IMR-90 (cell line): ENCODE results near the gene CERS1.

ENCODE experiments used
- BHLHE40 ChIP-seq: fragments of 150-350 bp; IDR thresholded peaks from 2 replicates; pipeline ENCODE4 v1.6.1; 2016; ENCODE audit warnings: mild to moderate bottlenecking, low read depth, low read length
- CEBPB ChIP-seq: IDR thresholded peaks from 2 replicates; pipeline ENCODE4 v1.6.1; 2012; ENCODE audit warnings: low read depth, low read length, improper control_type of control experiment
- CHD1 ChIP-seq: IDR thresholded peaks from 2 replicates; pipeline ENCODE4 v1.6.1; 2012; ENCODE audit warnings: low read depth, low read length, improper control_type of control experiment
- FOS ChIP-seq: fragments of 150-350 bp; IDR thresholded peaks from 2 replicates; pipeline ENCODE4 v1.6.1; 2016; ENCODE audit warnings: low read depth, low read length
- MAFK ChIP-seq: IDR thresholded peaks from 2 replicates; pipeline ENCODE4 v1.6.1; 2012; ENCODE audit warnings: low read depth, low read length, improper control_type of control experiment
- MAZ ChIP-seq: IDR thresholded peaks from 2 replicates; pipeline ENCODE4 v1.6.1; 2012; ENCODE audit warnings: low read depth, mild to moderate bottlenecking, low read length, improper control_type of control experiment, moderate library complexity, borderline replicate concordance
- MXI1 ChIP-seq: IDR thresholded peaks from 2 replicates; pipeline ENCODE4 v1.6.1; 2012; ENCODE audit warnings: low read depth, mild to moderate bottlenecking, low read length, moderate library complexity, borderline replicate concordance
- NFE2L2 ChIP-seq: fragments of 150-350 bp; IDR thresholded peaks from 2 replicates; pipeline ENCODE4 v1.6.1; 2016; ENCODE audit warnings: low read depth, mild to moderate bottlenecking, low read length
- POLR2A ChIP-seq: IDR thresholded peaks from 2 replicates; pipeline ENCODE4 v1.6.1; 2012; ENCODE audit warnings: mild to moderate bottlenecking, low read depth, low read length
- RAD21 ChIP-seq: IDR thresholded peaks from 2 replicates; pipeline ENCODE4 v1.6.1; 2012; ENCODE audit warnings: low read length, improper control_type of control experiment
- RCOR1 ChIP-seq: IDR thresholded peaks from 2 replicates; pipeline ENCODE4 v1.6.1; 2012; ENCODE audit warnings: mild to moderate bottlenecking, low read length, improper control_type of control experiment; ENCODE audit not compliant: insufficient replicate concordance
- RFX5 ChIP-seq: IDR thresholded peaks from 2 replicates; pipeline ENCODE4 v1.8.0; 2012; ENCODE audit warnings: low read depth, mild to moderate bottlenecking, low read length, moderate library complexity
- TF ChIP-seq, protein P1 (sequence below): conservative IDR thresholded peaks from 2 replicates; pipeline ENCODE4 v1.5.1; 2012; ENCODE audit warnings: mild to moderate bottlenecking, low read depth, low read length, improper control_type of control experiment
- TF ChIP-seq, protein P2 (sequence below): fragments of 150-350 bp; IDR thresholded peaks from 2 replicates; pipeline ENCODE4 v1.6.1; 2017; ENCODE audit warnings: mild to moderate bottlenecking, antibody characterized with exemption, low read length, low read depth

DNA sequence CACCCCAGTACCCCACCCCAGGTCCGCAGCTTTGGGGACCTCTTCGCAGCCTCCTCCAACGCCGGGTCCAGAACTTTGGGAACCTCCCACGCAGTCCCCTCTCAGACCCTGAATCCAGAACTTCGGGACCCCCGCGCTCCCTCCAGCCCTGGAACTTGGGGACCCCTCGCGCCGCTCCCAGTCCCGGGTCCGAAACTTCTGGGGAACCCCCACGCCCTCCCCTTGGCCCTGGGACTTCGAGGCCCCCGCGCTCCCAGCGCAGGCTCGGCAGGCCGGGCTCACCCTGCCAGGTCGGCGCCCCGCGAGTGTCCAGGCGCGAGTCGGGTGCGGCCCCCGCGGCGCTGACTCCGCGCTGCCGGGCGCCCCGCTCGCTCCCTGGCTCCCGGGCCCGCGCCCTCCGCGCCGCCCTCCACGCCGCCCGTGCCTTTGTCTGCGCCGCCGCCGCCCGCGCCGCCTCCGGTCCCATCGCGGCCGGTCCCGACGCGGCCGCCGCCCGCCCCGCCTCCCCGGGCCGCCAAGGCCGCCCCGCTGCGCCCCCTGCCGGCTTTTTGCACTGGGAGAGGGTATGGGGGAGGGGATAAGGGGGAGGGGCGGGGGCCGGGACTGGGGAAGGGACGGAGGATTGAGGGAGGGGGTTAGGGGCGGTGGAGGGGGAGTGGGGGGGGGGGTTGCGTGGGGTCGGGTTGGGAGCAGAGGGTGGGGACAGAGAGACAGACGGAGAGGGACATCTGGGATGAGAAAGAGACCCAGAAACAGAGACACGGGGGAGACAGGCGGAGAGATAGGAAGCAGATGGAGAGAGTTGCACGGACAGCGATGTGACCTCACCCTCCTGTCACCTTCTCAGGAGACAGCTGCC lies 45.0 kb upstream of the CERS1 start, which contains the start of gene HOMER3:
- TF ChIP-seq POLR2A (peak; percentile 51; the same call in 1 of the 2 replicates), BHLHE40 (no peak), CEBPB (no peak), MAFK (no peak), RCOR1 (no peak), RAD21 (peak; percentile 7; the same call in 1 of the 2 replicates), RFX5 (no peak), MXI1 (no peak), MAZ (peak; percentile 52; the same call in 1 of the 2 replicates), NFE2L2 (no peak), FOS (no peak), CHD1 (no peak)
- TF ChIP-seq, protein P1, sequence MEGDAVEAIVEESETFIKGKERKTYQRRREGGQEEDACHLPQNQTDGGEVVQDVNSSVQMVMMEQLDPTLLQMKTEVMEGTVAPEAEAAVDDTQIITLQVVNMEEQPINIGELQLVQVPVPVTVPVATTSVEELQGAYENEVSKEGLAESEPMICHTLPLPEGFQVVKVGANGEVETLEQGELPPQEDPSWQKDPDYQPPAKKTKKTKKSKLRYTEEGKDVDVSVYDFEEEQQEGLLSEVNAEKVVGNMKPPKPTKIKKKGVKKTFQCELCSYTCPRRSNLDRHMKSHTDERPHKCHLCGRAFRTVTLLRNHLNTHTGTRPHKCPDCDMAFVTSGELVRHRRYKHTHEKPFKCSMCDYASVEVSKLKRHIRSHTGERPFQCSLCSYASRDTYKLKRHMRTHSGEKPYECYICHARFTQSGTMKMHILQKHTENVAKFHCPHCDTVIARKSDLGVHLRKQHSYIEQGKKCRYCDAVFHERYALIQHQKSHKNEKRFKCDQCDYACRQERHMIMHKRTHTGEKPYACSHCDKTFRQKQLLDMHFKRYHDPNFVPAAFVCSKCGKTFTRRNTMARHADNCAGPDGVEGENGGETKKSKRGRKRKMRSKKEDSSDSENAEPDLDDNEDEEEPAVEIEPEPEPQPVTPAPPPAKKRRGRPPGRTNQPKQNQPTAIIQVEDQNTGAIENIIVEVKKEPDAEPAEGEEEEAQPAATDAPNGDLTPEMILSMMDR: peak; percentile 48
- TF ChIP-seq, protein P2, sequence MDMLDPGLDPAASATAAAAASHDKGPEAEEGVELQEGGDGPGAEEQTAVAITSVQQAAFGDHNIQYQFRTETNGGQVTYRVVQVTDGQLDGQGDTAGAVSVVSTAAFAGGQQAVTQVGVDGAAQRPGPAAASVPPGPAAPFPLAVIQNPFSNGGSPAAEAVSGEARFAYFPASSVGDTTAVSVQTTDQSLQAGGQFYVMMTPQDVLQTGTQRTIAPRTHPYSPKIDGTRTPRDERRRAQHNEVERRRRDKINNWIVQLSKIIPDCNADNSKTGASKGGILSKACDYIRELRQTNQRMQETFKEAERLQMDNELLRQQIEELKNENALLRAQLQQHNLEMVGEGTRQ: no peak
